GM23338 (cell line): ENCODE results near the gene EFHC2. TPM values are rescaled to one million over a fixed set of nuclear protein-coding genes. Genes with fewer than 3 reads are reported as not detected.

Experiments used
- ATAC-seq: fragments of 200-7000 bp; cut with Tn5 transposase; 3 replicates; pipeline ENCODE4 v1.9.1; 2020
- DNase-seq: peaks from one replicate; pipeline ENCODE4 v3.0.0-alpha.2; 2015; ENCODE audit warnings: low spot score
- H2AFZ ChIP-seq: fragments of 200-600 bp; sonication (generic); 2 replicates; pipeline ENCODE4 v1.8.0; 2016; ENCODE audit warnings: antibody characterized with exemption, mild to moderate bottlenecking, moderate library complexity
- H3F3A ChIP-seq: fragments of 200-600 bp; sonication (generic); replicated peaks from 2 replicates; pipeline ENCODE4 v1.8.0; 2017; ENCODE audit warnings: antibody characterized with exemption, mixed run types, low read depth
- H3K27ac ChIP-seq: fragments of 200-600 bp; sonication (generic); 2 replicates; pipeline ENCODE4 v1.6.1; 2016; ENCODE audit warnings: low read depth
- H3K27me3 ChIP-seq: fragments of 200-600 bp; sonication (generic); 2 replicates; pipeline ENCODE4 v1.8.0; 2016; ENCODE audit warnings: mild to moderate bottlenecking, mixed run types, moderate library complexity; ENCODE audit not compliant: insufficient read depth
- H3K36me3 ChIP-seq: fragments of 200-600 bp; sonication (generic); 2 replicates; pipeline ENCODE4 v1.8.0; 2016; ENCODE audit warnings: mild to moderate bottlenecking; ENCODE audit not compliant: insufficient read depth
- H3K4me1 ChIP-seq: fragments of 200-600 bp; sonication (generic); 2 replicates; pipeline ENCODE4 v1.8.0; 2016; ENCODE audit warnings: mild to moderate bottlenecking, moderate library complexity; ENCODE audit not compliant: insufficient read depth
- H3K4me2 ChIP-seq: fragments of 200-600 bp; sonication (generic); 2 replicates; pipeline ENCODE4 v1.7.1; 2017; ENCODE audit warnings: mixed run types
- H3K4me3 ChIP-seq: fragments of 200-600 bp; sonication (generic); 2 replicates; pipeline ENCODE4 v1.6.1; 2016; ENCODE audit warnings: mixed run types
- H3K79me2 ChIP-seq: fragments of 200-600 bp; sonication (generic); replicated peaks from 2 replicates; pipeline ENCODE4 v1.8.0; 2017; ENCODE audit warnings: mild to moderate bottlenecking; ENCODE audit not compliant: insufficient read depth
- H3K9me2 ChIP-seq: fragments of 200-600 bp; sonication (generic); 2 replicates; pipeline ENCODE4 v1.8.0; 2017; ENCODE audit not compliant: insufficient read depth
- H4K20me1 ChIP-seq: fragments of 200-600 bp; sonication (generic); replicated peaks from 2 replicates; pipeline ENCODE4 v1.8.0; 2017; ENCODE audit warnings: mild to moderate bottlenecking; ENCODE audit not compliant: insufficient read depth
- H3K27ac Mint-ChIP-seq: 2 replicates; pipeline ENCODE4 v1.8.0; 2020; ENCODE audit warnings: inconsistent platforms, mild to moderate bottlenecking, moderate library complexity, mixed read lengths
- H3K27me3 Mint-ChIP-seq: 3 replicates; pipeline ENCODE4 v1.8.0; 2022; ENCODE audit warnings: low read depth, mild to moderate bottlenecking, moderate library complexity, mixed read lengths, inconsistent platforms; ENCODE audit not compliant: insufficient read depth, poor library complexity
- H3K36me3 Mint-ChIP-seq: 3 replicates; pipeline ENCODE4 v1.8.0; 2021; ENCODE audit warnings: low read depth, mild to moderate bottlenecking, inconsistent platforms, moderate library complexity, mixed read lengths
- H3K4me1 Mint-ChIP-seq: 3 replicates; pipeline ENCODE4 v1.8.0; 2020; ENCODE audit warnings: mild to moderate bottlenecking, inconsistent platforms, mixed read lengths
- H3K4me3 Mint-ChIP-seq: 3 replicates; pipeline ENCODE4 v1.8.0; 2021; ENCODE audit warnings: moderate library complexity, mild to moderate bottlenecking, inconsistent platforms, mixed read lengths
- H3K9me3 Mint-ChIP-seq: 3 replicates; pipeline ENCODE4 v1.8.0; 2020; ENCODE audit warnings: moderate library complexity, mild to moderate bottlenecking, inconsistent platforms, mixed read lengths
- CREB1 ChIP-seq: fragments of 250-450 bp; sonication (Bioruptor Pico); IDR thresholded peaks from 2 replicates; pipeline ENCODE4 v1.5.0; 2020; ENCODE audit warnings: low read depth, mild to moderate bottlenecking, moderate library complexity
- EZH2 ChIP-seq: fragments of 200-600 bp; sonication (generic); IDR thresholded peaks from one replicate; pipeline ENCODE4 v1.8.0; 2017; ENCODE audit warnings: antibody characterized with exemption, mild to moderate bottlenecking, low read depth; ENCODE audit not compliant: unreplicated experiment
- EZH2phosphoT487 ChIP-seq: fragments of 200-600 bp; sonication (generic); IDR thresholded peaks from one replicate; pipeline ENCODE4 v1.8.1; 2018; ENCODE audit warnings: antibody characterized with exemption; ENCODE audit not compliant: unreplicated experiment
- JUNB ChIP-seq: IDR thresholded peaks from one replicate; pipeline ENCODE4 v1.6.1; 2016; ENCODE audit warnings: antibody characterized with exemption; ENCODE audit not compliant: unreplicated experiment
- NANOG ChIP-seq: IDR thresholded peaks from 2 replicates; pipeline ENCODE4 v1.6.1; 2016; ENCODE audit warnings: antibody characterized with exemption, borderline replicate concordance
- POLR2AphosphoS5 ChIP-seq: IDR thresholded peaks from 2 replicates; pipeline ENCODE4 v1.6.1; 2016; ENCODE audit warnings: antibody characterized with exemption, low read depth
- STAT1 ChIP-seq: IDR thresholded peaks from one replicate; pipeline ENCODE4 v1.6.1; 2016; ENCODE audit warnings: antibody characterized with exemption; ENCODE audit not compliant: unreplicated experiment
- ZNF114 ChIP-seq: fragments of 250-450 bp; sonication (Bioruptor Pico); IDR thresholded peaks from 2 replicates; pipeline ENCODE4 v1.5.0; 2020; ENCODE audit warnings: mild to moderate bottlenecking, moderate library complexity
- ZNF331 ChIP-seq: fragments of 250-450 bp; sonication (Bioruptor Pico); IDR thresholded peaks from 2 replicates; pipeline ENCODE4 v1.5.0; 2020; ENCODE audit warnings: low read depth, mild to moderate bottlenecking, moderate library complexity
- polyA plus RNA-seq: library from polyadenylated mRNA; unstranded; fragments of >200 nt; fragmentation: Nextera tagmentation; extraction: Ambion mirVana; gene quantifications from 2 replicates; pipeline ENCODE4 v1.2.1, GENCODE V29; 2016
- total RNA-seq: library from RNA; depleted of rRNA; stranded (reverse); fragments of >200 nt; shearing (Covaris generic); gene quantifications from 2 replicates; pipeline ENCODE4 v1.2.3, GENCODE V29; 2014
- TF ChIP-seq, protein P1 (sequence below), 2 experiments: fragments of 200-600 bp in 1 of 2; sonication (generic) in 1 of 2; conservative IDR thresholded peaks; 2 replicates each; pipeline versions ENCODE4 v1.5.1 to v1.6.1; 2016 to 2017; ENCODE audit warnings: antibody characterized with exemption in 2 of 2, low read depth in 2 of 2, mild to moderate bottlenecking in 2 of 2, moderate library complexity in 1 of 2
- TF ChIP-seq, protein P2 (sequence below): IDR thresholded peaks from one replicate; pipeline ENCODE4 v1.6.1; 2018; ENCODE audit warnings: antibody characterized with exemption; ENCODE audit not compliant: unreplicated experiment
- TF ChIP-seq, protein P3 (sequence below): fragments of 250-450 bp; sonication (Bioruptor Pico); IDR thresholded peaks from 2 replicates; pipeline ENCODE4 v1.5.0; 2020; ENCODE audit warnings: mild to moderate bottlenecking, moderate library complexity
- TF ChIP-seq, protein P4 (sequence below): IDR thresholded peaks from 2 replicates; pipeline ENCODE4 v1.6.1; 2016; ENCODE audit warnings: antibody characterized with exemption

EFHC2 gene
- total and polyA plus RNA-seq, 2 experiments from 2014 or later = 3.1 to 3.2 TPM

DNA sequence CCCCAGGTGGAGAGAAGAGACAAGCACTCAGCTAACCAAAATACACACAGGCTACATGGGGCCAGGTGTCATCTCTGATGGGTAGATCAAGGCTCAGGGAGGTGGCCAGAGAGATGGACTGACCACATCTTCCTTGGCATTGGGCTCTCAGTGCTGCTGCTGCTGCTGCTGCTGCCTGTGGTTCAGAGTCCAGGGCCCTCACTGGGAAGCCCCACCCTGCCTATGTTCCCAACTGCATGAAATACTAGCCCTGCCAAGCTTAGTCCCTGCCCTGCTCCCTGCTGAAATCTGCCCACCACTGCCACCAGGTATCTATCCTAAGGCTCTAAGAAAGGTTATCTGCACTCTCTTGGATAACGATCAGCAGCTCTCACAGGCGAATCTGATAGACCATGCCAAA, 118.7 kb downstream of the EFHC2 start:
- Histone ChIP-seq H2AFZ (no peak overlapping the region), H3K27me3 (no peaks in the 10 kb centered on the region), H3F3A (no peaks in the 10 kb centered on the region), H3K9me2 (no peaks in the 10 kb centered on the region), H4K20me1 (no peaks in the 10 kb centered on the region), H3K79me2 (no peaks in the 10 kb centered on the region), H3K27ac (no peak overlapping the region), H3K36me3 (no peaks in the 10 kb centered on the region), H3K4me1 (no peaks in the 10 kb centered on the region), H3K4me3 (no peak overlapping the region), H3K4me2 (no peak overlapping the region)
- peaks cover 5% of the 10 kb centered on the region for H3K27me3 Mint-ChIP-seq
- no peak for TF ChIP-seq EZH2phosphoT487
- no peak for TF ChIP-seq CREB1 (CRISPR knock-in tag)
- TF ChIP-seq, protein P1, sequence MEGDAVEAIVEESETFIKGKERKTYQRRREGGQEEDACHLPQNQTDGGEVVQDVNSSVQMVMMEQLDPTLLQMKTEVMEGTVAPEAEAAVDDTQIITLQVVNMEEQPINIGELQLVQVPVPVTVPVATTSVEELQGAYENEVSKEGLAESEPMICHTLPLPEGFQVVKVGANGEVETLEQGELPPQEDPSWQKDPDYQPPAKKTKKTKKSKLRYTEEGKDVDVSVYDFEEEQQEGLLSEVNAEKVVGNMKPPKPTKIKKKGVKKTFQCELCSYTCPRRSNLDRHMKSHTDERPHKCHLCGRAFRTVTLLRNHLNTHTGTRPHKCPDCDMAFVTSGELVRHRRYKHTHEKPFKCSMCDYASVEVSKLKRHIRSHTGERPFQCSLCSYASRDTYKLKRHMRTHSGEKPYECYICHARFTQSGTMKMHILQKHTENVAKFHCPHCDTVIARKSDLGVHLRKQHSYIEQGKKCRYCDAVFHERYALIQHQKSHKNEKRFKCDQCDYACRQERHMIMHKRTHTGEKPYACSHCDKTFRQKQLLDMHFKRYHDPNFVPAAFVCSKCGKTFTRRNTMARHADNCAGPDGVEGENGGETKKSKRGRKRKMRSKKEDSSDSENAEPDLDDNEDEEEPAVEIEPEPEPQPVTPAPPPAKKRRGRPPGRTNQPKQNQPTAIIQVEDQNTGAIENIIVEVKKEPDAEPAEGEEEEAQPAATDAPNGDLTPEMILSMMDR (conservative IDR thresholded peaks at IDR 0.05; ENCODE audit: low read depth in 2 of 2) = no peak
- no peak for TF ChIP-seq POLR2AphosphoS5
- TF ChIP-seq, protein P2, sequence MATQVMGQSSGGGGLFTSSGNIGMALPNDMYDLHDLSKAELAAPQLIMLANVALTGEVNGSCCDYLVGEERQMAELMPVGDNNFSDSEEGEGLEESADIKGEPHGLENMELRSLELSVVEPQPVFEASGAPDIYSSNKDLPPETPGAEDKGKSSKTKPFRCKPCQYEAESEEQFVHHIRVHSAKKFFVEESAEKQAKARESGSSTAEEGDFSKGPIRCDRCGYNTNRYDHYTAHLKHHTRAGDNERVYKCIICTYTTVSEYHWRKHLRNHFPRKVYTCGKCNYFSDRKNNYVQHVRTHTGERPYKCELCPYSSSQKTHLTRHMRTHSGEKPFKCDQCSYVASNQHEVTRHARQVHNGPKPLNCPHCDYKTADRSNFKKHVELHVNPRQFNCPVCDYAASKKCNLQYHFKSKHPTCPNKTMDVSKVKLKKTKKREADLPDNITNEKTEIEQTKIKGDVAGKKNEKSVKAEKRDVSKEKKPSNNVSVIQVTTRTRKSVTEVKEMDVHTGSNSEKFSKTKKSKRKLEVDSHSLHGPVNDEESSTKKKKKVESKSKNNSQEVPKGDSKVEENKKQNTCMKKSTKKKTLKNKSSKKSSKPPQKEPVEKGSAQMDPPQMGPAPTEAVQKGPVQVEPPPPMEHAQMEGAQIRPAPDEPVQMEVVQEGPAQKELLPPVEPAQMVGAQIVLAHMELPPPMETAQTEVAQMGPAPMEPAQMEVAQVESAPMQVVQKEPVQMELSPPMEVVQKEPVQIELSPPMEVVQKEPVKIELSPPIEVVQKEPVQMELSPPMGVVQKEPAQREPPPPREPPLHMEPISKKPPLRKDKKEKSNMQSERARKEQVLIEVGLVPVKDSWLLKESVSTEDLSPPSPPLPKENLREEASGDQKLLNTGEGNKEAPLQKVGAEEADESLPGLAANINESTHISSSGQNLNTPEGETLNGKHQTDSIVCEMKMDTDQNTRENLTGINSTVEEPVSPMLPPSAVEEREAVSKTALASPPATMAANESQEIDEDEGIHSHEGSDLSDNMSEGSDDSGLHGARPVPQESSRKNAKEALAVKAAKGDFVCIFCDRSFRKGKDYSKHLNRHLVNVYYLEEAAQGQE = no peak
- TF ChIP-seq, protein P3, sequence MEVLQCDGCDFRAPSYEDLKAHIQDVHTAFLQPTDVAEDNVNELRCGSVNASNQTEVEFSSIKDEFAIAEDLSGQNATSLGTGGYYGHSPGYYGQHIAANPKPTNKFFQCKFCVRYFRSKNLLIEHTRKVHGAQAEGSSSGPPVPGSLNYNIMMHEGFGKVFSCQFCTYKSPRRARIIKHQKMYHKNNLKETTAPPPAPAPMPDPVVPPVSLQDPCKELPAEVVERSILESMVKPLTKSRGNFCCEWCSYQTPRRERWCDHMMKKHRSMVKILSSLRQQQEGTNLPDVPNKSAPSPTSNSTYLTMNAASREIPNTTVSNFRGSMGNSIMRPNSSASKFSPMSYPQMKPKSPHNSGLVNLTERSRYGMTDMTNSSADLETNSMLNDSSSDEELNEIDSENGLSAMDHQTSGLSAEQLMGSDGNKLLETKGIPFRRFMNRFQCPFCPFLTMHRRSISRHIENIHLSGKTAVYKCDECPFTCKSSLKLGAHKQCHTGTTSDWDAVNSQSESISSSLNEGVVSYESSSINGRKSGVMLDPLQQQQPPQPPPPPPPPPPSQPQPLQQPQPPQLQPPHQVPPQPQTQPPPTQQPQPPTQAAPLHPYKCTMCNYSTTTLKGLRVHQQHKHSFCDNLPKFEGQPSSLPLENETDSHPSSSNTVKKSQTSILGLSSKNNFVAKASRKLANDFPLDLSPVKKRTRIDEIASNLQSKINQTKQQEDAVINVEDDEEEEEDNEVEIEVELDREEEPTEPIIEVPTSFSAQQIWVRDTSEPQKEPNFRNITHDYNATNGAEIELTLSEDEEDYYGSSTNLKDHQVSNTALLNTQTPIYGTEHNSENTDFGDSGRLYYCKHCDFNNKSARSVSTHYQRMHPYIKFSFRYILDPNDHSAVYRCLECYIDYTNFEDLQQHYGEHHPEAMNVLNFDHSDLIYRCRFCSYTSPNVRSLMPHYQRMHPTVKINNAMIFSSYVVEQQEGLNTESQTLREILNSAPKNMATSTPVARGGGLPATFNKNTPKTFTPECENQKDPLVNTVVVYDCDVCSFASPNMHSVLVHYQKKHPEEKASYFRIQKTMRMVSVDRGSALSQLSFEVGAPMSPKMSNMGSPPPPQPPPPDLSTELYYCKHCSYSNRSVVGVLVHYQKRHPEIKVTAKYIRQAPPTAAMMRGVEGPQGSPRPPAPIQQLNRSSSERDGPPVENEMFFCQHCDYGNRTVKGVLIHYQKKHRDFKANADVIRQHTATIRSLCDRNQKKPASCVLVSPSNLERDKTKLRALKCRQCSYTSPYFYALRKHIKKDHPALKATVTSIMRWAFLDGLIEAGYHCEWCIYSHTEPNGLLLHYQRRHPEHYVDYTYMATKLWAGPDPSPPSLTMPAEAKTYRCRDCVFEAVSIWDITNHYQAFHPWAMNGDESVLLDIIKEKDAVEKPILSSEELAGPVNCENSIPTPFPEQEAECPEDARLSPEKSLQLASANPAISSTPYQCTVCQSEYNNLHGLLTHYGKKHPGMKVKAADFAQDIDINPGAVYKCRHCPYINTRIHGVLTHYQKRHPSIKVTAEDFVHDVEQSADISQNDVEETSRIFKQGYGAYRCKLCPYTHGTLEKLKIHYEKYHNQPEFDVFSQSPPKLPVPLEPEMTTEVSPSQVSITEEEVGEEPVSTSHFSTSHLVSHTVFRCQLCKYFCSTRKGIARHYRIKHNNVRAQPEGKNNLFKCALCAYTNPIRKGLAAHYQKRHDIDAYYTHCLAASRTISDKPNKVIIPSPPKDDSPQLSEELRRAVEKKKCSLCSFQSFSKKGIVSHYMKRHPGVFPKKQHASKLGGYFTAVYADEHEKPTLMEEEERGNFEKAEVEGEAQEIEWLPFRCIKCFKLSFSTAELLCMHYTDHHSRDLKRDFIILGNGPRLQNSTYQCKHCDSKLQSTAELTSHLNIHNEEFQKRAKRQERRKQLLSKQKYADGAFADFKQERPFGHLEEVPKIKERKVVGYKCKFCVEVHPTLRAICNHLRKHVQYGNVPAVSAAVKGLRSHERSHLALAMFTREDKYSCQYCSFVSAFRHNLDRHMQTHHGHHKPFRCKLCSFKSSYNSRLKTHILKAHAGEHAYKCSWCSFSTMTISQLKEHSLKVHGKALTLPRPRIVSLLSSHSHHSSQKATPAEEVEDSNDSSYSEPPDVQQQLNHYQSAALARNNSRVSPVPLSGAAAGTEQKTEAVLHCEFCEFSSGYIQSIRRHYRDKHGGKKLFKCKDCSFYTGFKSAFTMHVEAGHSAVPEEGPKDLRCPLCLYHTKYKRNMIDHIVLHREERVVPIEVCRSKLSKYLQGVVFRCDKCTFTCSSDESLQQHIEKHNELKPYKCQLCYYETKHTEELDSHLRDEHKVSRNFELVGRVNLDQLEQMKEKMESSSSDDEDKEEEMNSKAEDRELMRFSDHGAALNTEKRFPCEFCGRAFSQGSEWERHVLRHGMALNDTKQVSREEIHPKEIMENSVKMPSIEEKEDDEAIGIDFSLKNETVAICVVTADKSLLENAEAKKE = no peak
- TF ChIP-seq JUNB = no peak
- TF ChIP-seq ZNF114 (CRISPR knock-in tag) = no peak
- no peak for TF ChIP-seq EZH2
- TF ChIP-seq ZNF331 (CRISPR knock-in tag) = no peak
- no peak for TF ChIP-seq NANOG
- TF ChIP-seq, protein P4, sequence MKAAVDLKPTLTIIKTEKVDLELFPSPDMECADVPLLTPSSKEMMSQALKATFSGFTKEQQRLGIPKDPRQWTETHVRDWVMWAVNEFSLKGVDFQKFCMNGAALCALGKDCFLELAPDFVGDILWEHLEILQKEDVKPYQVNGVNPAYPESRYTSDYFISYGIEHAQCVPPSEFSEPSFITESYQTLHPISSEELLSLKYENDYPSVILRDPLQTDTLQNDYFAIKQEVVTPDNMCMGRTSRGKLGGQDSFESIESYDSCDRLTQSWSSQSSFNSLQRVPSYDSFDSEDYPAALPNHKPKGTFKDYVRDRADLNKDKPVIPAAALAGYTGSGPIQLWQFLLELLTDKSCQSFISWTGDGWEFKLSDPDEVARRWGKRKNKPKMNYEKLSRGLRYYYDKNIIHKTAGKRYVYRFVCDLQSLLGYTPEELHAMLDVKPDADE = no peak
- no peak for TF ChIP-seq STAT1
- H3K27ac Mint-ChIP-seq = no peak overlapping the region
- no peaks in the 10 kb centered on the region for H3K36me3 Mint-ChIP-seq
- DNase-seq (no peak), ATAC-seq (no peak)
- H3K4me3 Mint-ChIP-seq = no peak overlapping the region
- no peaks in the 10 kb centered on the region for H3K9me3 Mint-ChIP-seq
- peaks cover 19% of the 10 kb centered on the region for H3K4me1 Mint-ChIP-seq
